Fibroblast of mammary gland (primary cell): ENCODE results near the gene CFAP97.

Source experiments
- DNase-seq: peaks from one replicate; pipeline ENCODE4 v3.0.0-alpha.2; 2010; ENCODE audit warnings: low read depth
- H3K4me3 ChIP-seq: 2 replicates; pipeline ENCODE4 v1.5.1; 2011; ENCODE audit warnings: low read depth, mild to moderate bottlenecking, low read length, moderate library complexity; ENCODE audit not compliant: control insufficient read depth
- TF ChIP-seq, protein P1 (sequence below): conservative IDR thresholded peaks from 2 replicates; pipeline ENCODE4 v1.5.1; 2011; ENCODE audit warnings: low read depth, low read length, inconsistent platforms; ENCODE audit not compliant: control insufficient read depth, insufficient read depth

The CFAP97 gene

GRCh38 chr4:185203486-185204237, at the start of gene CFAP97:
Gene CFAP97 (minus strand): TSS chr4:185204000. CDS start chr4:185191196, 12,804 bp downstream.
- TF ChIP-seq, protein P1, sequence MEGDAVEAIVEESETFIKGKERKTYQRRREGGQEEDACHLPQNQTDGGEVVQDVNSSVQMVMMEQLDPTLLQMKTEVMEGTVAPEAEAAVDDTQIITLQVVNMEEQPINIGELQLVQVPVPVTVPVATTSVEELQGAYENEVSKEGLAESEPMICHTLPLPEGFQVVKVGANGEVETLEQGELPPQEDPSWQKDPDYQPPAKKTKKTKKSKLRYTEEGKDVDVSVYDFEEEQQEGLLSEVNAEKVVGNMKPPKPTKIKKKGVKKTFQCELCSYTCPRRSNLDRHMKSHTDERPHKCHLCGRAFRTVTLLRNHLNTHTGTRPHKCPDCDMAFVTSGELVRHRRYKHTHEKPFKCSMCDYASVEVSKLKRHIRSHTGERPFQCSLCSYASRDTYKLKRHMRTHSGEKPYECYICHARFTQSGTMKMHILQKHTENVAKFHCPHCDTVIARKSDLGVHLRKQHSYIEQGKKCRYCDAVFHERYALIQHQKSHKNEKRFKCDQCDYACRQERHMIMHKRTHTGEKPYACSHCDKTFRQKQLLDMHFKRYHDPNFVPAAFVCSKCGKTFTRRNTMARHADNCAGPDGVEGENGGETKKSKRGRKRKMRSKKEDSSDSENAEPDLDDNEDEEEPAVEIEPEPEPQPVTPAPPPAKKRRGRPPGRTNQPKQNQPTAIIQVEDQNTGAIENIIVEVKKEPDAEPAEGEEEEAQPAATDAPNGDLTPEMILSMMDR: no peak
- peak; percentile 88 for DNase-seq
- H3K4me3 ChIP-seq: peak within 1 kb of the TSS; percentile 65

DNA sequence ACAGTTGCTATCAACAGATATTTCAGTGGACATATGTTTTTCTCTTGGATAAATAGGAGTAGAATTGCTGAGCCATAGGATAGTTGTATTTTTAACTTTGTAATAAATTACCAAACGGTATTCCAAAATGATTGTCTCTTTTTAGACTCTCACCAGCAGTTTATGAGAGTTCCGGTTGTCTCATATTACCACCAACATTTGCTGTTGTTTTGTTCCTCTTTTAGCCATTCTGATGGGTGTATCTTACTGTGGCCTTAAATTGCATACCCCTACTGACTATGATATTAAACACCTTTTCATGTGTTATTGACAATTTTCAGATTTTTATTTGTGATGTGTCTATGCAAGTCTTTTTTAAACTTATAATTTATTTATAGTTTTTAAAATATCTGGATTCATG, 45.3 kb upstream of the CFAP97 start:
- no peak overlapping the region for H3K4me3 ChIP-seq
- TF ChIP-seq, protein P1: no peak
- no peak for DNase-seq

DNA sequence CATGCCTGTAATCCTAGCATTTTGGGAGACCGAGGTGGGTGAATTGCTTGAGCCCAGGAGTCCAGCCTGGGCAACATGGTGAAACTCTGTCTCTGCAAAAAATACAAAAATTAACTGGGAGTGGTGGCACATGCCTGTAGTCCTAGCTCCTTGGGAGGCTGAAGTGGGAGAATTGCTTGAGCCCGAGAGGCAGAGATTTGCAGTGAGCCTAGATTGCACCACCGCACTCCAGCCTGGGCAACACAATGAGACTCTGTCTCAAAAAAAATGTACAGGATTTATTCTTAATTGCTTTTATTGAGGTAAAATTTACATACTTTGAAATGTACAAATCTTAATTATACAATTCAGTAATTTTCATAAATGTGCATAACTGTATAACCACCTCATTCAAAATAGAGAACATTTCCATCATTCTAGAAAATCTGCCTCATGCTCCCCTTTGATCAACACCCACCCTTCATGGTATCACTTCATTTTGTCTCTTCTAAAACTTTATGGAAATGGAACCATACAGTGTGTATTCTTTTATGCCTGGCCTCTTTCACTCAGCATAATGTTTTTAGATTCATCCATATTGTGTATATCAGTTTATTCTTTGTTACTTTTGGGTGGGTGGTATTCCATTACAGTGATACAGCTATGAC, 44.7 kb upstream of the CFAP97 start:
- no peak overlapping the region for H3K4me3 ChIP-seq
- DNase-seq: no peak
- TF ChIP-seq, protein P1: no peak

DNA sequence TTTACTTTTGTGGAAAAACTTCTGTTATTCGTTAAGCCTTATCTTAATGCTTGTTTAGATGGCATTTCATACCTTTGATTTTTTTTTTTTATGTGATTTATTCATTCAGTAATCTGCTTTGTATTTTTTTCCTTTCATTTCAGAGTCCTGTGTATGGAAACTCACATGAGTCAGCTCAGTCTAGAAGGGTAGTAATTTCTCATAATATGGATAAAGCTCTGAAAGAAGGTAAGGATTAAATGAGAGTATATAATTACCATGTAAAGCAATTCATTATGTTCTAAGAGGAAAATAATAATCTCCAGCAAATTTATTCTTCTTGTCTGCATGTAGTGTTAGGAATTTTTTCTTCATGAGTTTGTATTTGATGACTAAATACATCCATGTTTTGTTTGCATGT, 43.4 kb upstream of the CFAP97 start:
- H3K4me3 ChIP-seq: no peak overlapping the region
- TF ChIP-seq, protein P1: no peak
- DNase-seq: peak; percentile 16

DNA sequence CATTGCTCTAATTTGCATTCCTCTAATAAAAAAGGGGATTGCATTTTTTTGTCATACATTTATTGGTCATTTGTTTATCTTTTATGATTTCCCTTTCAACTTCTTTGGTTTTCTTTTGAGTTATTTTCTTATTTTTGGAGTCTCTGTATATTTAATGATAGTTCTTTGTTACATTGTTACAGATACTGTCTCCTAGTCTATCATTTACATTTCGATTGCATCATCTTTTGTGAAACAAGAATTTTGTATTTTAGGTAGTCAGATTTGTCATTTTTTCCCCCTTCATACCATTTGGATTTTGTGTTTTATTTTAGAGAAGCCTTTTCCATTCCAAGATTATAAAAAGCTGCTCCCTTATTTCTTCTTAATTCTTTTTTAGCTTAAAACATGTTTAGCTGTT, 42.7 kb upstream of the CFAP97 start:
- TF ChIP-seq, protein P1: no peak
- no peak for DNase-seq
- H3K4me3 ChIP-seq: no peak overlapping the region

DNA sequence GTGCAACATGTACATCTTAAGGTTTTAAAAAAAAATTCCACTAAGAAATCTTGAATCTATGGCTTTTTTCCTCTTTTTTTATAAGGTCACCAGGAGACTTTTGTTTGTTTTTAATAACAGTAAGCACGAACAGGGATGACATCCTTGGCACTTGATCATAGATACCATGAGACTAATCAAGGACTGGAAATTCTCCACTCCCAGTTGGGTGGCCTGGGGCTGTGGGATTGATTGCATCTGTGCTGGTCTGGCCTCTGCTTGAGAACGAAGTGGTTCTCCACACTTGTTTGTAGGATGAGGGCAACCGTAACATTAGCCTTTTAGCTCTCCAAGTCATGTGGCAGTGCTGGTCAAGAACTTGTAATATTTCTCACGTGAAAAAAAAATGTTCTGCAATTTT, 41.0 kb upstream of the CFAP97 start:
- peak; percentile 41 for DNase-seq
- H3K4me3 ChIP-seq: no peak overlapping the region
- TF ChIP-seq, protein P1: no peak
